NOMO-1 (cell line): ENCODE results near the gene ABTB2.
"Not testable (repeated sequence)": the region's sequence is repeated elsewhere in the genome, so short reads cannot be mapped to it uniquely, and the experiment has no call there.

ENCODE experiments used
- DNase-seq, 2 experiments: peaks; one replicate each; lab custom pipeline; 2025; ENCODE audit not compliant: unreplicated experiment in 2 of 2; lab: John Stamatoyannopoulos, UW

Gene ABTB2

DNA sequence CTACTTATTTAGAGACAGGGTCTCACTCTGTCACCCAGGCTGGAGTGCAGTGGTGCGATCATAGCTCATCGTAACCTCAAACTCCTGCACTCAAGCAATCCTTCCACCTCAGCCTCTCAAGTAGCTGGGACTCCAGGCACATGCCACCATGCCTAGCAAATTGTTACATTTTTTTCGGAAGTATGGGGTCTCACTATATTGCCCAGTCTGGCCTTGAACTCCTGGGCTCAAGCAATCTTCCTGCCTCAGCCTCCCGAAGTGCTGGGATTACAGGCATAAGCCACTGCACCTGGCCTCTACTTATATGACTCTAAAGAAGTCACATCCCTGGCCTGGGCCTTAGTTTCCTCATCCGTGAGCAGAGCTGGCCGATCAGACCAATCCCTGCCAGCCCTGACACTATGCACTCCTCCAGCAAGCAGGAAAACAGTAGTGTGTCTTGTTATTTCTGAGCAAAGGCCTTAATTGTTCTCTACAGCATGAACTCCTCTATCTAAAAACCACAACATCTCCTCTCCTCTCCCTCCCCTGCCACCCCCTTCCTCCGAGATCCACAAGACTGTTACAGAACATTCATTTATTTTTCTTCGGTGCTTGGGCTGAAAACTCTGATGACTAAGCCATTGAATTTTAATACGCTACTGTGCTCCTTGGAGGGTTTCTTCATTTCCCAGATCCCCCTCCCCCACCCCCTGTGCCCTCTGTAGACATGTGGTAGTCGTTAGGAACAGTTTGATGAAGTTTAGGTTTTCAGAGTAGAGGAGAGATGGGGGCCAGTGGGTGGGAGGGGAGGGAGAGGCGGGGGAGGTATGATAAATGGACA is 91.5 kb downstream of the ABTB2 start:
- peak; percentile 37 to 53 for DNase-seq

- no peak for DNase-seq
These were observed 93.3 kb downstream of the ABTB2 start for GRCh38 chr11:34264303-34265110.

- DNase-seq = no peak
These were observed 94.2 kb downstream of the ABTB2 start for GRCh38 chr11:34263441-34264091.

GRCh38 chr11:34262531-34263081 is 95.2 kb downstream of the ABTB2 start:
- DNase-seq = no peak

GRCh38 chr11:34261820-34262219 is 96.0 kb downstream of the ABTB2 start:
- no peak for DNase-seq

GRCh38 chr11:34261095-34261494 is 96.7 kb downstream of the ABTB2 start:
- DNase-seq = no peak

DNA sequence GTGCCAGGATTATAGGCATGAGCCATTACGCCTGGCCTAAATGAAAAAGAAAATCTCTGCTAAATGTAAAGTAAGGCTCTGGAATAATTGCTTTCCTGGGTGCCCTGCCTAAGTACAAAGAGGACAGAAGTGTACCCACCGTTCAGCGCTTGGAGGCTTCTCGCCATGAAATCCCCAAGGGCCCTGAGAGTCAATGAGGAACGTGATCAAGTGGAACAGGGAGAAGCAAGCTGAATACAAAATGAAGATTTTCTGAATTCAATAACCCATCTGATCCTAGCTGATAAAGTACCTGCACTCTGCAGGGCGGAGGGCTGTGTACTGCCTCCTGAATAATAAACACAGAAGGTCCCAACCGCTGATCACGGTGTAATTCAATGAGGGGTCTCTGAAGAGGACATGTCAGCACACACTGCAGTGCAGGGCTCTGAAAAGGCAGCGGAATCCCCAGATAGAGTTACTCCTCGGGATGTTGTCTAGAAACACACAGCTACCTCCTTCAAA is 97.7 kb downstream of the ABTB2 start:
- DNase-seq = no peak

GRCh38 chr11:34259087-34259486 is 98.7 kb downstream of the ABTB2 start:
- DNase-seq = no peak

DNA sequence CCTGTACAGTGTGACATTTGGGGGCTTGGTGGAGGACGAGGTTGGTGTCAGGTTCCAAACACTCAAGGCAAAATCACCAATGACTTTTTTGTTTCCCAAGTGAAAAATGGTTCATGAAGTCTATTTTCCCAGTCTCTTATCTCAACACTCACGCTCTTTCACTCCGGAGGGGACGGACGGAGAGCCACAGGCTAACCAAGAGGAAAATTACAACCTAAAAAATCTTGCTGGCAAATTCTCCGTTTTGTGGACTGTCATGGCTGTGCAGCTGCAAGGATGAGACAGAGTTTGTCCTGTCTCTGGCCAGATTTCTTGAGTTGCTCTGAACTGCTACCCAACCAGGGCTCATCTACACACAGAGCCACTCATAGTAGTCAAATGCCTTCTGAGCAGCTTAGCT is 101.2 kb downstream of the ABTB2 start:
- no peak for DNase-seq

DNA sequence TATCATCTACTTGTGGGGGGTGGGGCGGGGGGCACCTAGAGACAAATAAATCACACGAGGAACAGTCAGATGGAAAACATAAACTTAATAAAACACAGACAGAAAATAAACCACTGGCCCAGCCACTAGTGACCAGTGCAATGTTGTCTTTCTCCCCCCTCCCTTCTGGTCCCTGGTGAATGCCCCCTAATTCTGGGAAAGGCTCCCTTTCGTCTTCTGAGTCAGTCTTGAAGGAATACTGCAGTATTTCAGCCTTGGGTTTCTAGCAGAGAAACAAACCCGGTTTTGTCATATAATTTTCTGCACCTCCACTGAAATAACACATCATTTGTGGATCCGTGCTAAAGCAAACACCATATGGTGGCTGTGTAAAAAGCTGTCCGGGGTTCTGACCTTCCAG is 101.7 kb downstream of the ABTB2 start:
- DNase-seq = no peak

DNA sequence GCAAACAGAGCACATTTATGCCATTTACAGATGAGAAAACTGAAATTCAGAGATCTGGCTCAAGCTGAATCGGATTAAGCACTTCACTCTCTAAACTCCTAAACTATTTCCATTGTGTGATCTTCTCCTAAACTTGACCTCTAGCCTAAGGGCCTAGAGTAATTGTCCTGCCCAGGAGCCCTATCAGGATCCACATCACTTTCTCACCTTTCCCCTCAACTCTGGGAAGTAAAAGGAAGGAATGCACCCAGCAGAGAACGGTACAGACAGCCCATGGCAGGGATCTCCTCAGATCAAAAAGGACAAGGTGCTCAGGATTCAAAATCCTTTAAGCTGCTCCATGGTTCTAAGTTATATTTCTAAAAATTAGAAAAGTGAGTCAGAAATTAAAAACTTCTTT is 102.7 kb downstream of the ABTB2 start:
- no peak for DNase-seq

GRCh38 chr11:34254011-34254410 is 103.8 kb downstream of the ABTB2 start:
- no peak for DNase-seq

DNA sequence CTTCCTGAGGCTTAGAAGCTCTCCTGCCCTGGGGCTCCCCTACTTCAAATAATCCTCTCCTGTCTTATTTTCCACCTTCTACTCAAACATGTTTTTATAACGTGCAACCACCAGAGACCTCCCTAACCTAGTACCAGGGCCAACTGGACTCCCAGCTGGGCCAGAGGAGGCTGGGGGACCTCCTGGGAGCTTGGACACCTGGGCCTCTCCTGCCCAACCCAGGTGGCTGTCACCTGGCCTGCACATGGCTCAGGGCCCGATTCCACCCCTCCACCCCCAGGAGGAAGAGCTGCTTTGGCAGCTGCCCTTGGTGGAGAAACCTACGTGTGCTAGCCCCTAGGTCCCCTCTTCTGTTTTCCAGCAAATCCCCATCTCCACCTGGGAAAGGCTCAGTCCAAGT is 105.2 kb downstream of the ABTB2 start:
- DNase-seq = no peak

- no peak for DNase-seq
These were observed 105.8 kb downstream of the ABTB2 start for GRCh38 chr11:34252015-34252414.

GRCh38 chr11:34251589-34251980 is 106.2 kb downstream of the ABTB2 start:
- no peak for DNase-seq

DNA sequence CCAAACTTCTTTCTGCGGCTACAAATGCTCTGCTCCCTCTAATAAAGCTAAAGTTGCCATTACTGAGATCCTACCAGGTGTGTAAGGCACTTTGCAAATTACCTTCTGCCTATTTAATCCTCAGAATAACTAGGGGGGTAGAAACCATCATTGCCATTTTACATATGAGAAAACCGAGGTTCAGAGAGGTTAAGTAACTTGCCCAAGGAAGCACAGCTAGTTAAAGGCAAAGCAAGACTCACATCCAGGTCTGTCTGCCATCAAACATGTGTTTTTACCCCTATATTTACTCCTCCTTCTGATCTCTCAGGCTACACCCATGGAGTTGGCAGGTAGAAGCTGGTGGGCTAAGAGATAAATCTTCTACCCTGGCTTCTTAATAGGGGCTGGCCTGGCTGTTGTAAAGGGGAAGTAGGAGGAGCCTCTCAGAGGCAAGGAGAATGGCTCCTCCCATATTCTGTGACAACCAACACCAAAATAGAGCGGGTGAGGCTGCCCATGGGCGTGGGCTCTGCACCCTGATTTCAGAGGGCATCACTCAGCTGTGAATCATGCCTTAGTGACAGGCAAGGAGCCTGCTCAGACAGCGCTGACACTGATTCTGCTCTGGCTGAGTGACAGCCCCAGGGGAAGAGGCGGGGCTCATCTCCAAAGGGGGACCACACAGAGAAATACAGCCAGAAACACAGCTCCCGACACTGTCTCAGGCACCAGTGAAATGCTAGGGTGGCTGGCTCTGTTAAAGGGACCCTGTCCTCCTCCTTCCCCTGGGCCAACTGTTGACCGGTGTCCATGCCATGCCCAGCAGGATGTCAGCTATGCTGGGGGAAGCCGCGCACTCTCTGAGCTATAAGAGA is 106.8 kb downstream of the ABTB2 start:
- peak; percentile 83 to 88 for DNase-seq

GRCh38 chr11:34250211-34250610 is 107.6 kb downstream of the ABTB2 start:
- no peak for DNase-seq

DNA sequence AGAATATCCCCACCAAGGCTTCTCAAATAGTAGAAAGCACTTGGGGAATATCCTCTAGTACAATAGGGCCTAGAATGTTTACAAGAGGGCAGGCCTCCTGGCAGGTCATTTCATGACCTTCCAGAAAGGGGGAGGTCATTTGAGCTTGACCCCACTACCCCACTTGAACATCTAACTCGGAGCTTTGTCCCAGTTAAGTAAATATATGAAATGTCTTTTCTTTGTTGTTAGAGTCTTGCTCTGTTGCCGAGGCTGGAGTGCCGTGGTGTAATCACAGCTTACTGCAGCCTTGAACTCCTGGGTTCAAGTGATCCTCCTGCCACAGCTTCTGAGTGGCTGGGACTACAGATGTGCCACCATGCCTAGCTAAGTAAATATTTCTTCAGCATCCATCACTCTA is 108.4 kb downstream of the ABTB2 start:
- DNase-seq = no peak

GRCh38 chr11:34246511-34246910 is 111.3 kb downstream of the ABTB2 start:
- not testable (repeated sequence) for DNase-seq

DNA sequence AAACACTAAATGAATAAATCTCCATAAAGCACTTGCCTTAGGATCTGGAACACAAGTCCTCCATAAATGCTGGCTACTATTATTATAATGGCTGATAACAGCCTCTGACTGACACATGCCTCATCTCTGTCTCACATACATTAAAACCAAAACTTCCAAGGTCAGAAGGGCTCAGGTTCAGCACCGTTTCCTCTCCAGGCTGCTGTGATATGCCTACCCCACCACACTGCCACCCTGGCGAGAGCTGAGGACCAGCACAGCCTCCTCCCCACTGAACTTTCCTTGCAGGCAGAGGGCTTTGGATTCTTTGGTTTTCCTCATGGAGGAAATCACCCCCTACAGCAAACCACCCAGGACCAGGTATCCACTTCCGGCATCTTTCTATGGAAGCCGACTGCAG is 112.8 kb downstream of the ABTB2 start:
- DNase-seq = no peak
